ENCODE measurements around the gene KANK3.
"Not testable (repeated sequence)": the region's sequence is repeated elsewhere in the genome, so short reads cannot be mapped to it uniquely, and the experiment has no call there.

KANK3 gene

DNA sequence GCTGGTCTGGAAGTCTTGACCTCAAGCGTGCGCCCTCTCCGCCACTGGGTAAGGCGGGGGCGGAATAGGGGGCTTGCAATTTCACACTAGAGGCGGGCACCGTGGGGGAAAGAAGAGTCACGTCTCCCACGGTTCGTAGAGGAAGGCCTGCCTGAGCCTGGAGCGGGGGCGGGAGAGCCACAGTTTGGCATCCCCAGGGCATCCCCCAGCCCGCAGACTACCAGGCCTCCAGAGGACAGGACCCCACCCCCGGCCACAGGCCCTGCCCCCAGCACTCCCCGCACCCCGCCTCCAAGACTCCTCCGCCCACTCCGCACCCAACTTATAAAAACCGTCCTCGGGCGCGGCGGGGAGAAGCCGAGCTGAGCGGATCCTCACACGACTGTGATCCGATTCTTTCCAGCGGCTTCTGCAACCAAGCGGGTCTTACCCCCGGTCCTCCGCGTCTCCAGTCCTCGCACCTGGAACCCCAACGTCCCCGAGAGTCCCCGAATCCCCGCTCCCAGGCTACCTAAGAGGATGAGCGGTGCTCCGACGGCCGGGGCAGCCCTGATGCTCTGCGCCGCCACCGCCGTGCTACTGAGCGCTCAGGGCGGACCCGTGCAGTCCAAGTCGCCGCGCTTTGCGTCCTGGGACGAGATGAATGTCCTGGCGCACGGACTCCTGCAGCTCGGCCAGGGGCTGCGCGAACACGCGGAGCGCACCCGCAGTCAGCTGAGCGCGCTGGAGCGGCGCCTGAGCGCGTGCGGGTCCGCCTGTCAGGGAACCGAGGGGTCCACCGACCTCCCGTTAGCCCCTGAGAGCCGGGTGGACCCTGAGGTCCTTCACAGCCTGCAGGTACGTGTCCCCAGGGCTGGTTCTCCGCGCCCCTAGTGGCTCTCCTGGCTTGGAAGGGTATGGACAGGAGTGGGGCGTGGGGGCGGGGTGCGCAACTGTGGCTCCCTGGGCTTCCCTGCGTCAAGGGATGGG is 21.0 kb upstream of the KANK3 start, which contains the start of gene ANGPTL4:
Gene ANGPTL4, plus strand, starts transcription at position 353 of the 969 bp plus-strand sequence. Its CDS starts 167 bp downstream, at position 520.
- H3K4me3 ChIP-seq (ENCODE audit: low read depth, low read length): no peak within 1 kb of the TSS; the same call in 1 of the 2 replicates
- TF ChIP-seq, protein P1, sequence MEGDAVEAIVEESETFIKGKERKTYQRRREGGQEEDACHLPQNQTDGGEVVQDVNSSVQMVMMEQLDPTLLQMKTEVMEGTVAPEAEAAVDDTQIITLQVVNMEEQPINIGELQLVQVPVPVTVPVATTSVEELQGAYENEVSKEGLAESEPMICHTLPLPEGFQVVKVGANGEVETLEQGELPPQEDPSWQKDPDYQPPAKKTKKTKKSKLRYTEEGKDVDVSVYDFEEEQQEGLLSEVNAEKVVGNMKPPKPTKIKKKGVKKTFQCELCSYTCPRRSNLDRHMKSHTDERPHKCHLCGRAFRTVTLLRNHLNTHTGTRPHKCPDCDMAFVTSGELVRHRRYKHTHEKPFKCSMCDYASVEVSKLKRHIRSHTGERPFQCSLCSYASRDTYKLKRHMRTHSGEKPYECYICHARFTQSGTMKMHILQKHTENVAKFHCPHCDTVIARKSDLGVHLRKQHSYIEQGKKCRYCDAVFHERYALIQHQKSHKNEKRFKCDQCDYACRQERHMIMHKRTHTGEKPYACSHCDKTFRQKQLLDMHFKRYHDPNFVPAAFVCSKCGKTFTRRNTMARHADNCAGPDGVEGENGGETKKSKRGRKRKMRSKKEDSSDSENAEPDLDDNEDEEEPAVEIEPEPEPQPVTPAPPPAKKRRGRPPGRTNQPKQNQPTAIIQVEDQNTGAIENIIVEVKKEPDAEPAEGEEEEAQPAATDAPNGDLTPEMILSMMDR (IDR thresholded peaks at IDR 0.05; ENCODE audit: control insufficient read depth, extremely low read depth, insufficient read depth): no peak
- no peak for DNase-seq (ENCODE audit: low read depth)

DNA sequence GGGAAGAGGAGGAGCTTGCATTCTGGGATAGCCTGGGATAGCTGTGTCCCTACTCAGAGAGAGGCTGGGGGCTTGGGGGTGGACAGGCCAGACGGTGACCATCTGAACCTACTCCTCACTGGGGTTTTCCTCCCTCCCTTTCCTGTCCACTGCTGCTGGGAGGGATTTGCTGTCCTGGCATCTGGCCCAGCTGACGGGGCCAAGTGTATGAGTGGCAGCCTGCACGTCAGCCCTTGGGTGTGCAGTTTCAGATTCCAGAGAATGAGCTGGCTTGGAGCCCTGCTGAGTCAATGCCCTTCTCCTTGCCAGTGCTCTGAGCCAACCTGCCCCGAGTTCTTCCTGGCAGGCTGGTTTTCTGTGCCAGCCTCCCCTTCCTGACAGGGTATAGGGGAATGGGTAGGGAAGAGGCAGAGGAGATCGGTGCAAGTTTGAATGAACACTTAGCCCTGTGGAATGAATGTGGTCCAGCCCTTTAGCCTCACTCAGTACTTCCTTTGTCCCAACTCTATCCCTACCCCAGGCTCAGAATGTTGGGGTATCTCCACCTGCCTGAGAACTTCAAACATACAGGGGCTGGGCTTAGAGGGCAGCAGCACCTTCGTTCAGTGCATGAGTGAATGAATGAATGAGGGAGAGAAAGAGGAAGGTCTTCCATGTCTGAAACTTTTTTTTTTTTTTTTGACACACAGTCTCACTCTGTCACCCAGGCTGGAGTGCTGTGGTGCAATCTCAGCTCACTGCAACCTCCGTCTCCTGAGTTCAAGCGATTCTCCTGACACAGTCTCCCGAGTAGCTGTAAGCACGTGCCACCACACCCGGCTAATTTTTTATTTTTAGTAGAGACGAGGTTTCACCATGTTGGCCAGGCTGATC is 19.1 kb upstream of the KANK3 start:
- no peak overlapping the region for H3K4me3 ChIP-seq (ENCODE audit: low read depth, low read length)
- DNase-seq (ENCODE audit: low read depth): peak; percentile 99

DNA sequence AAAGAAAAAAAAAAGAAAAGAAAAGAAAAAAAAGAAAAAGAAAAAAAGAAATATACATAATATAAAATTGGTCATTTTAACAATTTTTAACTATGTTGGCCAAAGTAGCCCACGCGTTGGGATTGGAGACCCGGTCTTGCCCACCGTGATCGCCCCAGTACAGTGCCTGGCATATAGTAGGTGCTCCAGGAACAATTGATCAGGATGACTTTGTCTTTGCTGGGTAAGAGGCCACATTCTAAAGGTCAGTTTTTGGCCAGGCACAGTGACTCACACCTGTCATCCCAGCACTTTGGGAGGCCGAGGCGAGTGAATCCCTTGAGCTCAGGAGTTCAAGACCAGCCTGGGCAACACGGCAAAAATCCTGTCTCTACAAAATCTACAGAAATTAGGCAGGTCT is 17.1 kb upstream of the KANK3 start:
- DNase-seq (ENCODE audit: low read depth): no peak
- H3K4me3 ChIP-seq (ENCODE audit: low read depth, low read length): no peak overlapping the region
- TF ChIP-seq, protein P1 (IDR thresholded peaks at IDR 0.05; ENCODE audit: control insufficient read depth, extremely low read depth, insufficient read depth): no peak

More for the DNA sequence above, 19.1 kb upstream of the KANK3 start:
- TF ChIP-seq, protein P1 (IDR thresholded peaks at IDR 0.05; ENCODE audit: control insufficient read depth, extremely low read depth, insufficient read depth): no peak

DNA sequence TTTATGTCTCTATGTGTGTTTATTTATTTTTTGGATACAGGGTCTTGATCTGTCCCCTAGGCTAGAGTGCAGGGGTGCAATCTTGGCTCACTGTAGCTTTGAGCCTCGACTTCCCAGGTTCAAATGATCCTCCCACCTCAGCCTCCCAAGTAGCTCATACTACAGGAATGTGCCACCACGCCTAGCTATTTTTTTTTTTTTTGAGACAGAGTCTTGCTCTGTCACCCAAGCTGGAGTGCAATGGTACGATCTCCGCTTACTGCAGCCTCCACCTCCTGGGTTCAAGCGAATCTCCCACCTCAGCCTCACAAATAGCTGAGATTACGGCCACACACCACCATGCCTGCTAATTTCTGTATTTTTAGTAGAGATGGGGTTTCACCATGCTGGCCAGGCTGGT is 15.9 kb upstream of the KANK3 start:
- no peak overlapping the region for H3K4me3 ChIP-seq (ENCODE audit: low read depth, low read length)
- no peak for DNase-seq (ENCODE audit: low read depth)
- TF ChIP-seq, protein P1 (IDR thresholded peaks at IDR 0.05; ENCODE audit: control insufficient read depth, extremely low read depth, insufficient read depth): no peak

DNA sequence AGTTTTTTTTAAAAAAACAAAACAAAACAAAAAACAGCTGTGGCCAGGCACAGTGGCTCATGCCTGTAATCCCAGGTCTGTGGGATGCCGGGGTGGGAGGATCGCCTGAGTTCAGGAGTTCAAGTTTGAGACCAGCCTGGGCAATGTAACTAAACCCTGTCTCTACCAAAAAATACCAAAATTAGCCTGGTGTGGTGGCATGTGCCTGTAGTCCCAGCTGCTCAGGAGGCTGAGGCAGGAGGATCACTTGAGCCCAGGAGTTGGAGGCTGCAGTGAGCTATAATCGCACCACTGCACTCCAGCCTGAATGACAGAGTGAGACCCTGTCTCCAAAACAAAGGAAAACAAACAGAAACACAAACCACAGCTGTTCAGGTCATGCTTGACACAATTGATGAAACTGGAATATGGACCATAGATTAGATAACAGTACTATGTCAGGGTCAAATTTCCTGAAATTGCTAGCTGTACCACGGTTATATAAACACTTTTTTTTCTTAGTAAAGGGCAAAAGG is 14.0 kb upstream of the KANK3 start:
- TF ChIP-seq, protein P1 (IDR thresholded peaks at IDR 0.05; ENCODE audit: control insufficient read depth, extremely low read depth, insufficient read depth): no peak
- no peak overlapping the region for H3K4me3 ChIP-seq (ENCODE audit: low read depth, low read length)
- DNase-seq (ENCODE audit: low read depth): no peak

DNA sequence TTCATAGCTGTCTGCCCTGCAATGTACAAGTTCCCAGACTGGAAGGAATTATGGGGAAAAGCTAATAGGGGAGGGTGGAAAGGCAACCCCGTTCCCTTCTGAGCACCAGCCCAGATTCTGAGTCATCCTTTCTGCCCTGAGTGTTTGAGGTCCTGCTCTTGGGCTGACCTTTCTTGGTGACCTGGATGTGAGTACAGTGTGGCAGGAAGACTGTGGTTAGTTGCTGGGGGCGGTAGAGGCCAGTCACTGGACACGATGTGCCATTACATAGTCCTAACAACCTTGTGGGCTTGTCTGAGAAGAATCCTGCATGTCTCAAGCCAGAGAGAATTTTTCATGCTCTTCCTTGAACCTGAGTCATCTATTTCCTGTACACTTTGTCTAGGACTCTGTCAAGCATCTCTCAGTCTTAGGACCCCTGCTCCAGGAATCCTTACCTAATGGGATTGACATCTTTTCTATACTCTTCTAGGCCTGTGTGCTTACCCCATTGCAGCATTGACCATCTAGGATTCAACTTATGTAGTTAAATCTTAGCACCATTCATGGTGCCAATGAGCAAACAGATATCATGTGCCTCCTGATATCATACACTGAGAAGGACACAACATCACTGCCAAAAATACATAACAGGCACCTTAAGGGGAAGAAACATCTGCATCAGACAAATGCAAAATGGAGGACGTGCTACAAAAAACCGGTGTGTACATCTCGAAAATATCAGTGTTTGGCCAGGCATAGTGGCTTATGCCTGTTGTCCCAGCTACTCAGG is 12.8 kb upstream of the KANK3 start:
- no peak for DNase-seq (ENCODE audit: low read depth)
- TF ChIP-seq, protein P1 (IDR thresholded peaks at IDR 0.05; ENCODE audit: control insufficient read depth, extremely low read depth, insufficient read depth): no peak
- no peak overlapping the region for H3K4me3 ChIP-seq (ENCODE audit: low read depth, low read length)

DNA sequence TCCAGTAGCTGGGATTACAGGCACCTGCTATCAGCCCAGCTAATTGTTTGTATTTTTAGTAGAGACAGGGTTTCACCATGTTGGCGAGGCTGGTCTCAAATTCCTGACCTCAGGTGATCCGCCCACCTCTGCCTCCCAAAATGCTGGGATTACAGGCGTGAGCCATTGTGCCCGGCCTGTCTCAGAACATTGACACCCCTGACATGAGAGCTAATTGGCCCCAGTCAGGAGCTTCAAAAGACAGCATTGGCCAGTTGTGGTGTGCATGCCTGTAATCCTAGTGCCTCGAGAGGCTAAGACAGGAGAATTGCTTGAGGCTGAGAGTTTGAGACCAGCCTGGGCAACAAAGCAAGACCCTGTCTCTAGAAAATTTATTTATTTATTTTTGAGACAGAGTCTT is 9.8 kb upstream of the KANK3 start:
- H3K4me3 ChIP-seq (ENCODE audit: low read depth, low read length); DNase-seq (ENCODE audit: low read depth): not testable (repeated sequence)

Data from LNCaP clone FGC (cell line).